Fibroblast of lung (primary cell): ENCODE measurements around the gene UBE2D2. TPM values are rescaled to one million over a fixed set of nuclear protein-coding genes. Genes with fewer than 3 reads are reported as not detected.
"Not testable (repeated sequence)": the region's sequence is repeated elsewhere in the genome, so short reads cannot be mapped to it uniquely, and the experiment has no call there.

ENCODE experiments used
- DNase-seq, 2 donors: peaks; one replicate each; pipeline versions ENCODE4 v3.0.0 to v3.0.0-alpha.2; 2010; ENCODE audit warnings: low read depth in 2 of 2
- H2AFZ ChIP-seq: 2 replicates; pipeline ENCODE4 v1.5.1; 2012; ENCODE audit warnings: low read length, control low read depth, inconsistent platforms
- H3K27ac ChIP-seq: 2 replicates; pipeline ENCODE4 v1.5.1; 2011; ENCODE audit warnings: low read length, control low read depth; ENCODE audit not compliant: insufficient read depth
- H3K27me3 ChIP-seq: 2 replicates; pipeline ENCODE4 v1.5.1; 2011; ENCODE audit warnings: mild to moderate bottlenecking, low read length; ENCODE audit not compliant: control insufficient read depth, insufficient read depth
- H3K36me3 ChIP-seq: 2 replicates; pipeline ENCODE4 v1.5.1; 2011; ENCODE audit warnings: low read length; ENCODE audit not compliant: control insufficient read depth, insufficient read depth
- H3K4me1 ChIP-seq: 2 replicates; pipeline ENCODE4 v1.5.1; 2011; ENCODE audit warnings: low read length; ENCODE audit not compliant: control insufficient read depth, insufficient read depth; ENCODE audit errors: extremely low read depth
- H3K4me2 ChIP-seq: 2 replicates; pipeline ENCODE4 v1.5.1; 2011; ENCODE audit warnings: low read length, control low read depth; ENCODE audit not compliant: insufficient read depth; ENCODE audit errors: extremely low read depth
- H3K4me3 ChIP-seq, 4 experiments: fragments of 200-600 bp in 1 of 4; sonication (generic) in 1 of 4; replicated peaks in 1 of 4; 2 replicates each; pipeline ENCODE4 v1.5.1; 2011 to 2016; ENCODE audit warnings: low read length in 4 of 4, low read depth in 3 of 4, mild to moderate bottlenecking in 3 of 4, control low read depth in 2 of 4, inconsistent platforms in 1 of 4, mixed read lengths in 1 of 4; ENCODE audit not compliant: insufficient read depth in 1 of 4; ENCODE audit errors: control extremely low read depth in 1 of 4
- H3K79me2 ChIP-seq: 2 replicates; pipeline ENCODE4 v1.5.1; 2012; ENCODE audit warnings: mild to moderate bottlenecking, low read length, inconsistent platforms; ENCODE audit not compliant: control insufficient read depth, insufficient read depth
- H3K9ac ChIP-seq: 2 replicates; pipeline ENCODE4 v1.5.1; 2011; ENCODE audit warnings: mild to moderate bottlenecking, low read length, control low read depth; ENCODE audit not compliant: insufficient read depth
- H3K9me3 ChIP-seq: 2 replicates; pipeline ENCODE4 v1.5.1; 2012; ENCODE audit warnings: low read depth, low read length; ENCODE audit not compliant: control insufficient read depth, insufficient read depth
- H4K20me1 ChIP-seq: 2 replicates; pipeline ENCODE4 v1.5.1; 2011; ENCODE audit warnings: low read length; ENCODE audit not compliant: control insufficient read depth, insufficient read depth; ENCODE audit errors: extremely low read depth
- EZH2 ChIP-seq: IDR thresholded peaks from 2 replicates; pipeline ENCODE4 v1.5.1; 2012; ENCODE audit warnings: low read length, control low read depth, mild to moderate bottlenecking; ENCODE audit errors: missing control alignments
- polyA plus RNA-seq, 2 donors: library from polyadenylated mRNA; depleted of rRNA in 1 of 2; stranded (reverse) in 1 of 2; unstranded in 1 of 2; fragments of >200 nt; gene quantifications; 2 replicates each; pipeline ENCODE4 v1.2.1, GENCODE V29; 2011 to 2012; ENCODE audit warnings: missing spikeins in 1 of 2
- total RNA-seq: library from RNA; depleted of rRNA; stranded (reverse); fragments of >200 nt; gene quantifications from 2 replicates; pipeline ENCODE4 v1.2.1, GENCODE V29; 2014
- TF ChIP-seq, protein P1 (sequence below), 2 donors: IDR thresholded peaks in 1 of 2; conservative IDR thresholded peaks in 1 of 2; 1 replicate in 1 of 2; 2 replicates in 1 of 2; pipeline ENCODE4 v1.5.1; 2011 to 2012; ENCODE audit warnings: low read length in 2 of 2, control low read depth in 1 of 2, inconsistent platforms in 1 of 2, low read depth in 1 of 2, mild to moderate bottlenecking in 1 of 2

The UBE2D2 gene
- total and polyA plus RNA-seq, 2 donors (not counting 1 experiment from before 2014, with no cell fraction given) = 56.5 to 62.9 TPM

DNA sequence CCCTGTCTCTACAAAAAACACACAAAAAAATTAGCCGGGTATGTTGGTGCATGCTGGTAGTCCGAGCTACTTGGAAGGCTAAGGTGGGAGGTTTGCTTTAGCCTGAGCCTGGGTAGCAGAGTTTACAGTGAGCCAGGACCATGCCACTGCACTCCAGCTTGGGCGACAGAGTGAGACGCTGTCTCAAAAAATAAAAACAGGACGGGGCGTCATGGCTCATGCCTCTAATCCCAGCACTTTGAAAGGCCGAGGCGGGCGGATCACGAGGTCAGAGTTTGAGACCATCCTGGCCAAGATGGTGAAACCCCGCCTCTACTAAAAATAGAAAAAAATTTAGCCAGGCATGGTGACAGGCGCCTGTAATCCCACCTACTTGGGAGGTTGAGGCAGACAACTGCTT, 40.3 kb downstream of the UBE2D2 start:
- Histone ChIP-seq H3K9me3 (no peaks in the 10 kb centered on the region), H3K36me3 (peaks cover 6% of the 10 kb centered on the region), H3K27ac (no peak overlapping the region), H4K20me1 (peaks cover 2% of the 10 kb centered on the region), H3K9ac (no peak overlapping the region), H3K4me2 (no peak overlapping the region), H3K4me1 (peaks cover 6% of the 10 kb centered on the region), H3K4me3 (no peak overlapping the region), H3K27me3 (no peaks in the 10 kb centered on the region), H2AFZ (no peak overlapping the region), H3K79me2 (peaks cover 36% of the 10 kb centered on the region)
- no peak for DNase-seq
- TF ChIP-seq, protein P1, sequence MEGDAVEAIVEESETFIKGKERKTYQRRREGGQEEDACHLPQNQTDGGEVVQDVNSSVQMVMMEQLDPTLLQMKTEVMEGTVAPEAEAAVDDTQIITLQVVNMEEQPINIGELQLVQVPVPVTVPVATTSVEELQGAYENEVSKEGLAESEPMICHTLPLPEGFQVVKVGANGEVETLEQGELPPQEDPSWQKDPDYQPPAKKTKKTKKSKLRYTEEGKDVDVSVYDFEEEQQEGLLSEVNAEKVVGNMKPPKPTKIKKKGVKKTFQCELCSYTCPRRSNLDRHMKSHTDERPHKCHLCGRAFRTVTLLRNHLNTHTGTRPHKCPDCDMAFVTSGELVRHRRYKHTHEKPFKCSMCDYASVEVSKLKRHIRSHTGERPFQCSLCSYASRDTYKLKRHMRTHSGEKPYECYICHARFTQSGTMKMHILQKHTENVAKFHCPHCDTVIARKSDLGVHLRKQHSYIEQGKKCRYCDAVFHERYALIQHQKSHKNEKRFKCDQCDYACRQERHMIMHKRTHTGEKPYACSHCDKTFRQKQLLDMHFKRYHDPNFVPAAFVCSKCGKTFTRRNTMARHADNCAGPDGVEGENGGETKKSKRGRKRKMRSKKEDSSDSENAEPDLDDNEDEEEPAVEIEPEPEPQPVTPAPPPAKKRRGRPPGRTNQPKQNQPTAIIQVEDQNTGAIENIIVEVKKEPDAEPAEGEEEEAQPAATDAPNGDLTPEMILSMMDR (conservative IDR thresholded peaks at IDR 0.05 in 1 of 2, IDR thresholded peaks at IDR 0.05 in 1 of 2; ENCODE audit: low read depth in 1 of 2, low read length in 2 of 2) = no peak
- TF ChIP-seq EZH2 = no peak

DNA sequence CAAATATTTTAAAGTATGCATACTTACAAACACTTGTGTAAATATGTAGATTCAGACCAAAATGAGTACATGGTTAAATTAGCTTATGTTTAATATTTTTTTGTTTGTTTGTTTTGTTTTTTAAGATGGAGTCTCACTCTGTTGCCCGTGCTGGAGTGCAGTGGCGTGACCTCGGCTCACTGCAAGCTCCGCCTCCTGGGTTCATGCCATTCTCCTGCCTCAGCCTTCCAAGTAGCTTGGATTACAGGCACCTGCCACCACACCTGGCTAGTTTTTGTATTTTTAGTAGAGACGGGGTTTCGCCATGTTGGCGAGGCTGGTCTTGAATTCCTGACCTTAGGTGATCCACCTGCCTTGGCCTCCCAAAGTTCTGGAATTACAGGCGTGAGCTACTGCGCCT, 40.8 kb downstream of the UBE2D2 start:
- not testable (repeated sequence) for H3K27ac ChIP-seq, H3K4me1 ChIP-seq, H3K27me3 ChIP-seq, H3K9me3 ChIP-seq, H3K36me3 ChIP-seq, H2AFZ ChIP-seq, DNase-seq, H3K4me2 ChIP-seq, H3K4me3 ChIP-seq, H3K9ac ChIP-seq, H4K20me1 ChIP-seq
- peaks cover 36% of the 10 kb centered on the region for H3K79me2 ChIP-seq

DNA sequence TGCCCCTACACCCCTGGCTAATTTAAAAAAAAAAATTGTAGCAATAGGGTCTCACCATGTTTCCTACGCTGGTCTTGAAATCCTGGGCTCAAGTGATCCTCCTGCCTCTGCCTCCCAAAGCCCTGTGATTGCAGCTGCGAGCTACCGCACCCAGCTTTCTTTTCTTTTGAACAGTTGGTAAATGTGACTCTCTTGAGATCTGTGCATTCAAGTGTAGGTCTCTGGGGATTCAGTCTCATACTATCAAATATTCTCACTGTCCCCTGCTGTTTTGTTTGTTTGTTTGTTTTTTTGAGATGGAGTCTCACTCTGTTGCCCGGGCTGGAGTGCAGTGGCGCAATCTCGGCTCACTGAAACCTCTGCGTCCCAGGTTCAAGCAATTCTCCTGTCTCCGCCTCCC, 44.7 kb downstream of the UBE2D2 start:
- TF ChIP-seq, protein P1 (conservative IDR thresholded peaks at IDR 0.05 in 1 of 2, IDR thresholded peaks at IDR 0.05 in 1 of 2; ENCODE audit: low read depth in 1 of 2, low read length in 2 of 2) = no peak
- TF ChIP-seq EZH2 = no peak
- H4K20me1 ChIP-seq = no peaks in the 10 kb centered on the region

More for the DNA sequence above, 44.7 kb downstream of the UBE2D2 start:
- Histone ChIP-seq H3K79me2 (peaks cover 30% of the 10 kb centered on the region), H3K9ac (no peak overlapping the region), H3K9me3 (no peaks in the 10 kb centered on the region), H3K27me3 (no peaks in the 10 kb centered on the region), H3K4me1 (no peaks in the 10 kb centered on the region), H3K4me3 (no peak overlapping the region), H2AFZ (no peak overlapping the region), H3K27ac (no peak overlapping the region), H3K4me2 (no peak overlapping the region), H3K36me3 (peaks cover 6% of the 10 kb centered on the region)
- no peak for DNase-seq
